Epithelial cell of esophagus (primary cell): ENCODE data around the gene NEURL2.
"Not testable (repeated sequence)": the region's sequence is repeated elsewhere in the genome, so short reads cannot be mapped to it uniquely, and the experiment has no call there.

Source experiments
- DNase-seq: peaks from one replicate; pipeline ENCODE4 v3.0.0; 2010; ENCODE audit warnings: low read depth
- H3K4me3 ChIP-seq: 2 replicates; pipeline ENCODE4 v1.5.1; 2011; ENCODE audit warnings: mild to moderate bottlenecking, low read length, control low read depth
- CTCF ChIP-seq: IDR thresholded peaks from 2 replicates; pipeline ENCODE4 v1.5.1; 2011; ENCODE audit warnings: low read depth, mild to moderate bottlenecking, low read length, control low read depth, inconsistent platforms; ENCODE audit not compliant: insufficient read depth; ENCODE audit errors: missing control alignments

The NEURL2 gene

GRCh38 chr20:45904583-45905504 is 13.8 kb upstream of the NEURL2 start:
- TF ChIP-seq CTCF, result no peak
- no peak overlapping the region for H3K4me3 ChIP-seq
- no peak for DNase-seq

- no peak for DNase-seq
- no peak for TF ChIP-seq CTCF
- no peak overlapping the region for H3K4me3 ChIP-seq
Measured at GRCh38 chr20:45902199-45902701, 11.2 kb upstream of the NEURL2 start.

- DNase-seq, H3K4me3 ChIP-seq: not testable (repeated sequence)
Measured at GRCh38 chr20:45901332-45901731, 10.3 kb upstream of the NEURL2 start.

GRCh38 chr20:45899046-45899835 is 8.2 kb upstream of the NEURL2 start:
- no peak for TF ChIP-seq CTCF
- no peak for DNase-seq
- H3K4me3 ChIP-seq, result no peak overlapping the region

GRCh38 chr20:45898285-45898684 is 7.3 kb upstream of the NEURL2 start:
- no peak for DNase-seq
- no peak for TF ChIP-seq CTCF

GRCh38 chr20:45897692-45898091 is 6.7 kb upstream of the NEURL2 start:
- DNase-seq, result no peak
- no peak for TF ChIP-seq CTCF
- no peak overlapping the region for H3K4me3 ChIP-seq

More at GRCh38 chr20:45898285-45898684, 7.3 kb upstream of the NEURL2 start:
- H3K4me3 ChIP-seq, result no peak overlapping the region

GRCh38 chr20:45897289-45897688 is 6.3 kb upstream of the NEURL2 start:
- no peak for DNase-seq
- TF ChIP-seq CTCF, result no peak
- H3K4me3 ChIP-seq, result no peak overlapping the region
